DOHH2 (cell line): ENCODE results near the gene DLEC1.

ENCODE experiments used
- EZH2phosphoT487 ChIP-seq: fragments of 200-600 bp; sonication (generic); IDR thresholded peaks from 2 replicates; pipeline ENCODE4 v1.6.1; 2017; ENCODE audit warnings: borderline replicate concordance, mild to moderate bottlenecking, antibody characterized with exemption, low read length, moderate library complexity, mixed read lengths
- TF ChIP-seq, protein P1 (sequence below): fragments of 200-600 bp; sonication (generic); IDR thresholded peaks from one replicate; pipeline ENCODE4 v1.5.1; 2014; ENCODE audit warnings: antibody characterized with exemption, mild to moderate bottlenecking, low read depth, low read length; ENCODE audit not compliant: poor library complexity, severe bottlenecking

- TF ChIP-seq, protein P1, sequence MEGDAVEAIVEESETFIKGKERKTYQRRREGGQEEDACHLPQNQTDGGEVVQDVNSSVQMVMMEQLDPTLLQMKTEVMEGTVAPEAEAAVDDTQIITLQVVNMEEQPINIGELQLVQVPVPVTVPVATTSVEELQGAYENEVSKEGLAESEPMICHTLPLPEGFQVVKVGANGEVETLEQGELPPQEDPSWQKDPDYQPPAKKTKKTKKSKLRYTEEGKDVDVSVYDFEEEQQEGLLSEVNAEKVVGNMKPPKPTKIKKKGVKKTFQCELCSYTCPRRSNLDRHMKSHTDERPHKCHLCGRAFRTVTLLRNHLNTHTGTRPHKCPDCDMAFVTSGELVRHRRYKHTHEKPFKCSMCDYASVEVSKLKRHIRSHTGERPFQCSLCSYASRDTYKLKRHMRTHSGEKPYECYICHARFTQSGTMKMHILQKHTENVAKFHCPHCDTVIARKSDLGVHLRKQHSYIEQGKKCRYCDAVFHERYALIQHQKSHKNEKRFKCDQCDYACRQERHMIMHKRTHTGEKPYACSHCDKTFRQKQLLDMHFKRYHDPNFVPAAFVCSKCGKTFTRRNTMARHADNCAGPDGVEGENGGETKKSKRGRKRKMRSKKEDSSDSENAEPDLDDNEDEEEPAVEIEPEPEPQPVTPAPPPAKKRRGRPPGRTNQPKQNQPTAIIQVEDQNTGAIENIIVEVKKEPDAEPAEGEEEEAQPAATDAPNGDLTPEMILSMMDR: no peak
- TF ChIP-seq EZH2phosphoT487: no peak
These were observed 102.9 kb downstream of the DLEC1 start for GRCh38 chr3:38141952-38142273.
